Osteoblast (primary cell): Measurements from ENCODE around the gene KCNJ10. TPM values are rescaled to one million over a fixed set of nuclear protein-coding genes. Genes with fewer than 3 reads are reported as not detected.
A peak's percentile ranks its signal among the peaks of the same experiment; 100 is the strongest.

Experiments used
- DNase-seq: peaks from one replicate; pipeline ENCODE4 v3.0.0; 2011; ENCODE audit warnings: low spot score, mixed read lengths; ENCODE audit not compliant: insufficient read length; ENCODE audit errors: missing footprints
- H2AFZ ChIP-seq: 2 replicates; pipeline ENCODE4 v1.6.0; 2011; ENCODE audit warnings: mild to moderate bottlenecking, low read length
- H3K27ac ChIP-seq: 2 replicates; pipeline ENCODE4 v1.5.1; 2011; ENCODE audit warnings: mild to moderate bottlenecking, low read depth, low read length, moderate library complexity
- H3K27me3 ChIP-seq: 2 replicates; pipeline ENCODE4 v1.6.0; 2012; ENCODE audit warnings: mild to moderate bottlenecking, control low read depth, inconsistent platforms, low read length, moderate library complexity; ENCODE audit not compliant: insufficient read depth
- H3K36me3 ChIP-seq: 2 replicates; pipeline ENCODE4 v1.5.1; 2011; ENCODE audit warnings: mild to moderate bottlenecking, low read length, control low read depth, moderate library complexity; ENCODE audit not compliant: insufficient read depth
- H3K4me1 ChIP-seq: 2 replicates; pipeline ENCODE4 v1.5.1; 2011; ENCODE audit warnings: mild to moderate bottlenecking, low read length, control low read depth, moderate library complexity; ENCODE audit not compliant: insufficient read depth
- H3K4me2 ChIP-seq: 2 replicates; pipeline ENCODE4 v1.6.0; 2011; ENCODE audit warnings: mild to moderate bottlenecking, low read length; ENCODE audit not compliant: insufficient read depth
- H3K4me3 ChIP-seq: fragments of 200-600 bp; sonication (generic); 3 replicates; pipeline ENCODE4 v1.5.1; 2012; ENCODE audit warnings: mild to moderate bottlenecking, low read length, inconsistent platforms; ENCODE audit not compliant: insufficient read depth
- H3K79me2 ChIP-seq: 2 replicates; pipeline ENCODE4 v1.6.0; 2012; ENCODE audit warnings: mild to moderate bottlenecking, low read length, control low read depth, inconsistent platforms; ENCODE audit not compliant: insufficient read depth
- H3K9me3 ChIP-seq: 2 replicates; pipeline ENCODE4 v1.5.1; 2011; ENCODE audit warnings: low read depth, low read length, control low read depth
- H4K20me1 ChIP-seq: 2 replicates; pipeline ENCODE4 v1.6.0; 2012; ENCODE audit warnings: mild to moderate bottlenecking, low read length, control low read depth; ENCODE audit not compliant: insufficient read depth
- CTCF ChIP-seq: IDR thresholded peaks from 2 replicates; pipeline ENCODE4 v1.5.1; 2011; ENCODE audit warnings: mild to moderate bottlenecking, low read depth, low read length, moderate library complexity; ENCODE audit errors: extremely low read depth
- total RNA-seq: library from RNA; depleted of rRNA; stranded (reverse); fragments of >200 nt; gene quantifications from 2 replicates; pipeline ENCODE4 v1.2.3, GENCODE V29; 2012

The KCNJ10 gene
- total RNA-seq, 1 donor = not detected

GRCh38 chr1:160032165-160032820 is 37.7 kb downstream of the KCNJ10 start:
- no peak for TF ChIP-seq CTCF
- H3K27ac ChIP-seq = no peak overlapping the region

GRCh38 chr1:160031365-160032164 is 38.4 kb downstream of the KCNJ10 start, which contains the start of gene PIGM:
Gene PIGM, minus strand, starts transcription at chr1:160031990. Its CDS starts 251 bp downstream, at chr1:160031739.
- H3K9me3 ChIP-seq = no peaks in the 10 kb centered on the region
- DNase-seq = peak; percentile 87
- no peaks in the 10 kb centered on the region for H3K27me3 ChIP-seq
- peaks cover 14% of the 10 kb centered on the region for H3K4me1 ChIP-seq
- no peak for TF ChIP-seq CTCF
- H3K4me2 ChIP-seq = peak within 1 kb of the TSS; percentile 83
- H3K4me3 ChIP-seq = peak within 1 kb of the TSS; percentile 91
- peaks cover 18% of the 10 kb centered on the region for H3K79me2 ChIP-seq
- peak within 1 kb of the TSS; percentile 17 for H3K27ac ChIP-seq
- no peaks in the 10 kb centered on the region for H4K20me1 ChIP-seq
- peak within 1 kb of the TSS; percentile 97 for H2AFZ ChIP-seq
- H3K36me3 ChIP-seq = no peaks in the 10 kb centered on the region

More at GRCh38 chr1:160032165-160032820, 37.7 kb downstream of the KCNJ10 start:
- DNase-seq = no peak
- peak overlapping the region; percentile 83 for H3K4me2 ChIP-seq
- no peaks in the 10 kb centered on the region for H3K27me3 ChIP-seq
- peak overlapping the region; percentile 97 for H2AFZ ChIP-seq
- H3K36me3 ChIP-seq = no peaks in the 10 kb centered on the region
- no peaks in the 10 kb centered on the region for H4K20me1 ChIP-seq
- no peaks in the 10 kb centered on the region for H3K9me3 ChIP-seq
- peaks cover 18% of the 10 kb centered on the region for H3K79me2 ChIP-seq
- H3K4me1 ChIP-seq = peaks cover 14% of the 10 kb centered on the region
- H3K4me3 ChIP-seq = peak overlapping the region; percentile 91

GRCh38 chr1:160030657-160031364 is 39.1 kb downstream of the KCNJ10 start:
- Histone ChIP-seq H3K27me3 (no peaks in the 10 kb centered on the region), H3K79me2 (peaks cover 18% of the 10 kb centered on the region), H3K4me1 (peaks cover 14% of the 10 kb centered on the region), H3K4me2 (peak overlapping the region; percentile 83), H3K36me3 (no peaks in the 10 kb centered on the region), H3K9me3 (no peaks in the 10 kb centered on the region), H2AFZ (peak overlapping the region; percentile 97), H4K20me1 (no peaks in the 10 kb centered on the region), H3K4me3 (peak overlapping the region; percentile 91), H3K27ac (no peak overlapping the region)
- no peak for TF ChIP-seq CTCF
- DNase-seq = peak; percentile 67

- Histone ChIP-seq H3K9me3 (no peaks in the 10 kb centered on the region), H2AFZ (no peak overlapping the region), H3K27me3 (no peaks in the 10 kb centered on the region), H4K20me1 (no peaks in the 10 kb centered on the region), H3K27ac (no peak overlapping the region), H3K4me2 (no peak overlapping the region), H3K4me3 (no peak overlapping the region), H3K36me3 (no peaks in the 10 kb centered on the region), H3K79me2 (peaks cover 18% of the 10 kb centered on the region), H3K4me1 (peaks cover 14% of the 10 kb centered on the region)
- TF ChIP-seq CTCF = no peak
- no peak for DNase-seq
Measured at GRCh38 chr1:160028426-160028825, 41.5 kb downstream of the KCNJ10 start.
